GM12878 (cell line): ENCODE results near the gene ACSL3.

Source experiments
- NFIC ChIP-seq: IDR thresholded peaks from 2 replicates; pipeline ENCODE4 v1.6.1; 2012; ENCODE audit warnings: low read depth, mild to moderate bottlenecking, inconsistent platforms, low read length, moderate library complexity
- TCF7 ChIP-seq: IDR thresholded peaks from 2 replicates; pipeline ENCODE4 v1.6.1; 2014; ENCODE audit warnings: antibody characterized with exemption, borderline replicate concordance

- TF ChIP-seq TCF7 = no peak
- no peak for TF ChIP-seq NFIC
Observed at GRCh38 chr2:222893716-222894115, 32.9 kb downstream of the ACSL3 start.
